Uterus (tissue), 2 donors: Measurements from ENCODE around the gene SLC25A29.

ENCODE experiments used
- CTCF ChIP-seq, 4 experiments: fragments of 200-600 bp in 2 of 4; fragments of 450-650 bp in 2 of 4; sonication (generic) in 2 of 4; IDR thresholded peaks; one replicate each; pipeline ENCODE4 v1.5.1; 2016 to 2019; ENCODE audit warnings: antibody characterized with exemption in 4 of 4, mild to moderate bottlenecking in 2 of 4, moderate library complexity in 1 of 4
- POLR2A ChIP-seq, 2 donors: fragments of 450-650 bp; IDR thresholded peaks; one replicate each; pipeline ENCODE4 v1.6.1; 2016; ENCODE audit warnings: antibody characterized with exemption in 2 of 2, mild to moderate bottlenecking in 1 of 2, moderate library complexity in 1 of 2

GRCh38 chr14:100325231-100325632 lies 19.0 kb upstream of the SLC25A29 start:
- TF ChIP-seq POLR2A (IDR thresholded peaks at IDR 0.05): no peak
- TF ChIP-seq CTCF (IDR thresholded peaks at IDR 0.05): no peak
